ENCODE measurements around the gene GNPNAT1.

DNA sequence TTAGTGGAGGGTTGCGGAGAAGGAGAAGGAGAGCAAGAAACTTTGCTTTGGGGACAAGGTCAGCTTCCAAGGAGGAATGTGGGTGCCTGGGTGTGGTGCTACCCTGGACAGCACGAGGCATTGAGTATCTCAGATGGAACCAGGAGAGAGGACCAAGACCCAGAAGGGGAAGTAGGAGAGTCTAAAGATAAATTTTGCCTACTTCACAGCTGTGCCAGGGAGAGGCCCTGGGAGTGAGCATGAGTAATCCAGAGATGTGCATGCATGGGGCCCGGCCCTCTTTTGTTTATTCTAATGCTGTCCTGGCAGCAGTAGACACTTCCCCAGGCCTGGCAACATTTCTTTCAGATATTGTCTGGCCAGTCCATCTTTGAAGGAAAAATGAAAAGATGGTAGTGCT lies 49.5 kb upstream of the GNPNAT1 start:
- no peak for TF ChIP-seq RAD21 (CRISPR knock-in tag; conservative IDR thresholded peaks at IDR 0.05 in 1 of 2, IDR thresholded peaks at IDR 0.05 in 1 of 2)
- no peak for TF ChIP-seq ZNF146 (CRISPR knock-in tag; IDR thresholded peaks at IDR 0.05; ENCODE audit: unreplicated experiment)
- TF ChIP-seq, protein P1, sequence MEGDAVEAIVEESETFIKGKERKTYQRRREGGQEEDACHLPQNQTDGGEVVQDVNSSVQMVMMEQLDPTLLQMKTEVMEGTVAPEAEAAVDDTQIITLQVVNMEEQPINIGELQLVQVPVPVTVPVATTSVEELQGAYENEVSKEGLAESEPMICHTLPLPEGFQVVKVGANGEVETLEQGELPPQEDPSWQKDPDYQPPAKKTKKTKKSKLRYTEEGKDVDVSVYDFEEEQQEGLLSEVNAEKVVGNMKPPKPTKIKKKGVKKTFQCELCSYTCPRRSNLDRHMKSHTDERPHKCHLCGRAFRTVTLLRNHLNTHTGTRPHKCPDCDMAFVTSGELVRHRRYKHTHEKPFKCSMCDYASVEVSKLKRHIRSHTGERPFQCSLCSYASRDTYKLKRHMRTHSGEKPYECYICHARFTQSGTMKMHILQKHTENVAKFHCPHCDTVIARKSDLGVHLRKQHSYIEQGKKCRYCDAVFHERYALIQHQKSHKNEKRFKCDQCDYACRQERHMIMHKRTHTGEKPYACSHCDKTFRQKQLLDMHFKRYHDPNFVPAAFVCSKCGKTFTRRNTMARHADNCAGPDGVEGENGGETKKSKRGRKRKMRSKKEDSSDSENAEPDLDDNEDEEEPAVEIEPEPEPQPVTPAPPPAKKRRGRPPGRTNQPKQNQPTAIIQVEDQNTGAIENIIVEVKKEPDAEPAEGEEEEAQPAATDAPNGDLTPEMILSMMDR (IDR thresholded peaks at IDR 0.05 in 2 of 3, conservative IDR thresholded peaks at IDR 0.05 in 1 of 3; ENCODE audit: insufficient read depth in 2 of 3, low read depth in 1 of 3, low read length in 3 of 3): no peak
- no peak for TF ChIP-seq NFIC (IDR thresholded peaks at IDR 0.05)
- TF ChIP-seq EP300 (IDR thresholded peaks at IDR 0.05; ENCODE audit: low read length): no peak
- TF ChIP-seq RBM22 (IDR thresholded peaks at IDR 0.05; ENCODE audit: low read depth, low read length, poor library complexity, severe bottlenecking): no peak
- no peak for TF ChIP-seq JUN (IDR thresholded peaks at IDR 0.05; ENCODE audit: borderline replicate concordance, low read depth, low read length)
- TF ChIP-seq JUN (CRISPR knock-in tag; IDR thresholded peaks at IDR 0.05; ENCODE audit: borderline replicate concordance): no peak
- TF ChIP-seq ZNF121 (CRISPR knock-in tag; conservative IDR thresholded peaks at IDR 0.05): no peak
- no peak for TF ChIP-seq RNF2 (IDR thresholded peaks at IDR 0.05)
- TF ChIP-seq, protein P2, sequence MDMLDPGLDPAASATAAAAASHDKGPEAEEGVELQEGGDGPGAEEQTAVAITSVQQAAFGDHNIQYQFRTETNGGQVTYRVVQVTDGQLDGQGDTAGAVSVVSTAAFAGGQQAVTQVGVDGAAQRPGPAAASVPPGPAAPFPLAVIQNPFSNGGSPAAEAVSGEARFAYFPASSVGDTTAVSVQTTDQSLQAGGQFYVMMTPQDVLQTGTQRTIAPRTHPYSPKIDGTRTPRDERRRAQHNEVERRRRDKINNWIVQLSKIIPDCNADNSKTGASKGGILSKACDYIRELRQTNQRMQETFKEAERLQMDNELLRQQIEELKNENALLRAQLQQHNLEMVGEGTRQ (CRISPR knock-in tag; IDR thresholded peaks at IDR 0.05): no peak
- TF ChIP-seq, protein P3, sequence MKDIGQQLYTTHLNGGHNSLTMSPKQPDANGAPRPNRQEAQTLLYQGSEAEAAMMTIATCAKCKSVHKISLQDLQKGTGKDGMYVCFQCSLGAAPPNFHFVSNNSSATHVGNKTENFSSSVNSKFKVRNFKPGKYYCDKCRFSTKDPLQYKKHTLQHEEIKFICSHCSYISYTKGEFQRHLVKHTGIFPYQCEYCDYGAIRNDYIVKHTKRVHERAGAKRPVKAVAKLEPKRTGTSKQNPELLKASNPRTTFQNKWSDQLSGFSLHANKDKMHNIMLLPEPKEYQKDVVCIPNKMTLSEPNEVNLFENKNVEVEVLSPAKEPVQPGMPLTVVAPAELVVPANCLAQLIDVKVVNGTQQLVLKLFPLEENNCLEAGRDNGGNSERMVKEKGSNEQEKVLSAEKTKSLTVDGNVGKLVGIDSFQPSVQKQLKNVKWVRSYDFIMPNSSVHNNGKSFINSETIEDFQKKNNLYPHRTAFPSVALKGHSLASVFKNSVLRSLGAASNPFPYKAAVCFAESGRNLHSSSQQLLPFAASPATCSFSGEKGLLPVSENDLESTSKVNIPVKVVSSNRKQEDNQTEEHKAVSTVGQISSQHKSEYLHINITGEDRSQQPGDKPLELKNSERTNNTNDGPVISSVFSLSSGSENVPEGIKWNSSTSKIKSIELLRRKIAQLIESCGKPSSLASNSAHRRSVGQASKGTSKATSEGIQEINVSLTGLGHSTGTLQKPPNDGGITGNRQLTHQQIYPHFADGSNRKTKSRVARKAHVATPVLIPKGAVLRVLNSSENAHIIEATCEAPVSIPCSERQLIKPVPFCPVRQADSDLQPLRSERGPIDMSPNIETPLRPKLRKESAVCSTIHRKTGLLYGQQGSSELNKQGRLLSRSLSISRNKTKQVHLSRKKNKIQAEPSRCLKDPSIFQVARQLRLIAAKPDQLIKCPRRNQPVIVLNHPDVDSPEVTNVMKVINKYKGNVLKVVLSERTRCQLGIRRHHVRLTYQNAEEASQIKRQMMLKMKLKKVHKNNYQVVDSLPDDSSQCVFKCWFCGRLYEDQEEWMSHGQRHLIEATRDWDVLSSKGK (CRISPR knock-in tag; IDR thresholded peaks at IDR 0.05): no peak
